GM21423 (cell line): ENCODE data around the gene ZNF597.
"Not testable (repeated sequence)": the region's sequence is repeated elsewhere in the genome, so short reads cannot be mapped to it uniquely, and the experiment has no call there.

Experiments used
- ATAC-seq: cut with Tn5 transposase; IDR thresholded peaks from one replicate; pipeline ENCODE4 v1.9.1; 2021; ENCODE audit warnings: mild to moderate bottlenecking, moderate library complexity; ENCODE audit not compliant: unreplicated experiment

ZNF597 gene

GRCh38 chr16:3476409-3476808, 33.1 kb upstream of the ZNF597 start:
- ATAC-seq: no peak

GRCh38 chr16:3475604-3476375, 32.5 kb upstream of the ZNF597 start:
- no peak for ATAC-seq

DNA sequence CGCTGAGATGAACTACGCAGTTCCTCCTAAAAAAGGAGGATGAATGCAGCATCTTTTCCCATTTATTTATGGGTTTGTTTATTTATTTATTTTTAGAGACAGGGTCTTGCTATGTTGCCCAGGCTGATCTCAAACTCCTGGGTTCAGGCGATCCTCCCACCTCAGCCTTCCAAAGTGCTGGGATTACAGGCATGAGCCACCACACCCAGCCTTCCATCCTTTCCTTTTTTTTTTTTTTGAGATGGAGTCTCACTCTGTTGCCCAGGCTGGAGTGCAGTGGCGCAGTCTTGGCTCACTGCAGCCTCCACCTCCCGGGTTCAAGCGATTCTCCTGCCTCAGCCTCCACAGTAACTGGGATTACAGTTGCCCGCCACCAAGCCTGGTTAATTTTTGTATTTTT, 31.6 kb upstream of the ZNF597 start:
- not testable (repeated sequence) for ATAC-seq

DNA sequence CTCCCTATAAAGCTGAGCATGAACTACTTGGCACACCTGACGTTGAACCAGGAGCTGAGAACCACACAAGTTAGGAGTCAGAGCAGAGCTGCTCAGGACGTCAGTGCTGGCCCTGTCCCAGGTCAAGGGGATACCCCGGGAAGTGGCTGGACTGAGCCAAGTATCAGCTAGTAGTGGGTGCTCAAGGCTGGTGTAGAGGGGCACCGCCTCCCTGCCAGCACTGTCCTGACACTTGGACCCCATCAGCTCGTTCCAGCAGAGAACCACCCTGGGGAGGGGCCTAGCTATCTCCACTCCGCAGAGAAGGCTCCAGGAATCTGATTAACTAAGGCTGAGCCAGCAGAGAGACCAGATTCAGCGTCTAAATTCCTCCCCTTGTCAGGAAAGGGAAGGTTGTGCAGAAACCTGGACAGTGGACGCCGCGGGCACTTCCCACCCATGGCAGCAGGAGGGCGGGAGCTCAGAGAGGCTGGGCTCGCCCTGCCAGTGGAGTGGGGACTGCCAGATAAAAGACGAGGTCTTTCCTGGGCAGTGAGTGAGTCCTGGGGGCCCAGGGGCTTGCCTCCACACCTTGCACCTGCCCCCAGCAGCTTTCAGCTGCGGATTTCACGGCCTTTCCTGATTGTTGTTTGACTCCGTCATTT, 31.0 kb upstream of the ZNF597 start:
- no peak for ATAC-seq

DNA sequence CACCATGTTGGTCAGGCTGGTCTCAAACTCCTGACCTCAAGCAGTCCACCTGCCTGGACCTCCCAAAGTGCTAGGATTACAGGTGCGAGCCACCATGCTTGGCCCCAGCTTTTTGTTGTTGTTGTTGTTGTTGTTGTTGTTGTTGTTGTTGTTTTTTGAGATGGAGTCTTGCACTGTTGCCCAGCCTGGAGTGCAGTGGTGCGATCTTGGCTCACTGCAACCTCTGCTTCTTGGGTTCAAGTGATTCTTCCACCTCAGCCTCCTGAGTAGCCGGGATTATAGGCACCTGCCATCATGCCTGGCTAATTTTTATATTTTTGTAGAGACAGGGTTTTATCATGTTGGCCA, 30.3 kb upstream of the ZNF597 start:
- not testable (repeated sequence) for ATAC-seq

DNA sequence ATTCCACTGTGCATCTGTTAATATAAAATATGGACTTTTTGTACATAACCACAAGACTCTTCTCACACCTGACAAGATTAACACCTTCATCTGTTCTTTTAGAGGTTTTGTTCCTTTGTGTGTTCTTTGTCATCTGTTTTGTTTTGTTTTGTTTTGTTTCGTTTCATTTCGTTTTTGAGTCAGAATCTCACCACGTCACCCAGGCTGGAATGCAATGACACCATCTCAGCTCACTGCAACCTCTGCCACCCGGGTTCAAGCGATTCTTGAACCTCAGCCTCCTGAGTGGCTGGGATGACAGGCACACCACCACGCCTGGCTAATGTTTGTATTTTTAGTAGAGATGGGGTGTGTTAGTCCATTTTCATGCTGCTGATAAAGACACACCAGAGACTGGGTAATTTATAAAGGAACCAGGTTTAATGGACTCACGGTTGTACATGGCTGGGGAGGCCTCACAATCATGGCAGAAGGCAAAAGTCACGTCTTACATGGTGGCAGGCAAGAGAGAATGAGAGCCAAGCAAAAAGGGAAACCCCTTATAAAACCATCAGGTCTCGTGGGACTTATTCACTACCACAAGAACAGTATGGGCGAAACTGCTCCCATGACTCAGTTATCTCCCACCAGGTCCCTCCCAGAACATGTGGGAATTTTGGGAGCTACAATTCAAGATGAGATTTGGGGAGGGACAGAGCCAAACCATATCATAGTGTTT, 29.7 kb upstream of the ZNF597 start:
- ATAC-seq: no peak

- no peak for ATAC-seq
Observed at GRCh38 chr16:3471518-3472176, 28.3 kb upstream of the ZNF597 start.

DNA sequence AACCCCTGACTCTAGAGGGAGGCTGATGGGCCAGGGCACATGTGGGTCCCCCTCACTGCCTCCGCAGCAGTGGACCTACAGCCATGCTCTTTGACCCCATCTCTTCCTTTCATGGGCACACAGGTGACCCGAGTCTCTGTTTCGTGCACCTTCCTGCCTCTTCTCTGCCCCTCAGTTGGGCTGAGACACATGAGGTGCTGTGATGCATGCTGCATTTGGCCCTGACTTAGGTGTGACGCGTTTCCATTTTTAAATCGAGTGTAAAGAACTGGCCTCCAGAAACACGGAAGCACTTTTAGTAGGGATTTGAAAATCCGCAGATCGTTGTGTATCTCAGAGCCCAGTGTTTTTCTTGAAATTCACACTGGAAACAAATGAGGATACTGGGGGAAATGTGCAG, 27.4 kb upstream of the ZNF597 start:
- ATAC-seq: no peak

DNA sequence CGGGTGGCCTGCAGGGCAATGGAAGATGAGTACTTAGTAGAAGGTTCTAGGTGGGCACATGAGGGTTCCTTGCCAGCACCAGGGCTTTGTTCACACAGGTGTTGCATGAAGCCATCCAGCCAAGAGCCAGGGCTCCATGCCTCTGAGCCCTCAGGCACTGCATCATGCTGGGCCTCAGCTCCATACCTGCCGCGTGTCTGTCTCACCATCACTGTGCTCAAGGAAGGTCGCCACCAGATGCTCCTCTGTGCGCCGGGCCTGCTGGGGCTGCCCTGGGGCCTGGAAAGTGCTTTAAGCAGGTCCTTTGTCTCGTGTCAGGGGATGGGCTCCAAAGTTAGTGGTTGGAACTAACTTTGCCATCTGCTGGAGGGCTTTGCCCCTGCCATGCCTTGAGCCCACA, 26.4 kb upstream of the ZNF597 start:
- no peak for ATAC-seq

DNA sequence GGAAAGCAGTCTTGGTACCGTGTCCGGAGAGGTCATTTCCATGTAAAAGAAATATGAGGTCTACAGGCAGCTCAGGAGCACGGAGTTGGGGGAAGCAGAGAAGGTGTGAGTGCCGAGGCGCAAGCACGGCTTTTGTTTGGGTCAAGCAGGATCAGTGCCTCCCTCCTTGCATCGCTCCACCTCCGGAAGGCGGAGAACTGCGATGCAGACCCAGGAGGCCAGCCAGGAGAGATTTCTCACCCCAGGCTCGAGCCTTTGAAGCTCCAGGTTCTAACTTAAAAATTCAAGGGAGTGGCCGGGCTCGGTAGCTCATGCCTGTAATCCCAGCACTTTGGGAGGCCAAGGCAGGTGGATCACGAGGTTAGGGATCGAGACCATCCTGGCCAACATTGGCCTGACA, 25.2 kb upstream of the ZNF597 start:
- no peak for ATAC-seq

DNA sequence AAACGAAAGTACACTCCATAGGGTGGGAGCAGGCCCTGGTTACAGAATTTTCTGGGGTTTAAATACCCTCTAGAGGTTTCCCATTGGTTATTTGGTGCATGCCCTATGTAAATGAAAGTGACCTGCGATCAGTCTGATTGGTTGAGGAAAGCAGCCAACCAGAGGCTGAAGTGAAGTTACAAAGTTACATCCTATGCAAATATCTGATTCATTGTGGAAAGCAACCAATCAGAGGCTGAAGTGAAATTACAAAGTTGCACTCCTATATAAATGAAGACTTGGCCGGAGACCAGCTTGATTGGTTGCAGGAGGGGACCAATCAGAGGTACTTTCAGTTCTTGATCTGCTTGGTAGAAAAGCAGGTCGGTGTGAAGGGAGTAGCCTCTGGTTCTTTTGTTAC, 24.6 kb upstream of the ZNF597 start:
- no peak for ATAC-seq

DNA sequence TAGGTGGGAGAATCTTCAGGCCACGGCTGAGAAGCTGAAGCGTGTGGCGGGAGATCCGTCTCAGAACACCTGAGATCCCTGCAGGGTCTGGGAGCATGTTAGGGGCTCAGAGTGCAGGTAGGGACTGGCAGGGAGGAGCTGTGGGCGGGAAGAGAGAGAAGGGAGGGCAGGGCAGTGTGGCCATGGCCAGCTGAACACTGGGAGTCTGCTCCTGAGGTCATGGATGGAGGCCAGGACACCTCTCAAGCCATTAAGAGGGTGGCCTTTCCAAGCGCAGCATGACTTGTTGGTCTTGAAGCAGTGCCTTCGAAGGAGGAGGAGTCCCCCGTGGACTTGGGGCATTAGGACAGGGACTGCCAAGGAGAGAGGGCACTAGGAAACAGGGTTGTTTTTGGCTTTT, 23.9 kb upstream of the ZNF597 start:
- ATAC-seq: no peak

- no peak for ATAC-seq
Observed at GRCh38 chr16:3465911-3466584, 22.7 kb upstream of the ZNF597 start.

- no peak for ATAC-seq
Observed at GRCh38 chr16:3465301-3465700, 22.0 kb upstream of the ZNF597 start.

GRCh38 chr16:3461151-3461550, 17.8 kb upstream of the ZNF597 start:
- no peak for ATAC-seq

GRCh38 chr16:3460585-3460984, 17.3 kb upstream of the ZNF597 start:
- no peak for ATAC-seq

DNA sequence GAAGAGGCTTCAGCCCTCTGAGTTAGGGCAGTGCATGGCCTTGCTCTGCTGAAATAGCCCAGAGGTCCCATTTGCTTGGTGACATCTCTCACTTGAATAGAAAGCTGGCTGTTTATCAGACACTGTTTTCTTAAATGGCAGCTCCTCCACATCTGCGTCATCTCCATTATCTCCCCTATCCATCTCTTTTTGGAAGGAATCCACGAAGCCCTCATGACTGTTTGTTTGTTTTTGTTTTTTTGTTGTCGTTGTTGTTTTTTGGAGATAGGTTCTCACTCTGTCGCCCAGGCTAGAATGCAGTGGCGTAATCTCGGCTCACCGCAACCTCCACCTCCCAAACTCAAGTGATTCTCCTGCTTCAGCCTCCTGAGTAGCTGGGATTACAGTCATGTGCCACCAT, 16.8 kb upstream of the ZNF597 start:
- no peak for ATAC-seq

- ATAC-seq: no peak
Observed at GRCh38 chr16:3459401-3460090, 16.2 kb upstream of the ZNF597 start.

- ATAC-seq: no peak
Observed at GRCh38 chr16:3458852-3459361, 15.6 kb upstream of the ZNF597 start.

DNA sequence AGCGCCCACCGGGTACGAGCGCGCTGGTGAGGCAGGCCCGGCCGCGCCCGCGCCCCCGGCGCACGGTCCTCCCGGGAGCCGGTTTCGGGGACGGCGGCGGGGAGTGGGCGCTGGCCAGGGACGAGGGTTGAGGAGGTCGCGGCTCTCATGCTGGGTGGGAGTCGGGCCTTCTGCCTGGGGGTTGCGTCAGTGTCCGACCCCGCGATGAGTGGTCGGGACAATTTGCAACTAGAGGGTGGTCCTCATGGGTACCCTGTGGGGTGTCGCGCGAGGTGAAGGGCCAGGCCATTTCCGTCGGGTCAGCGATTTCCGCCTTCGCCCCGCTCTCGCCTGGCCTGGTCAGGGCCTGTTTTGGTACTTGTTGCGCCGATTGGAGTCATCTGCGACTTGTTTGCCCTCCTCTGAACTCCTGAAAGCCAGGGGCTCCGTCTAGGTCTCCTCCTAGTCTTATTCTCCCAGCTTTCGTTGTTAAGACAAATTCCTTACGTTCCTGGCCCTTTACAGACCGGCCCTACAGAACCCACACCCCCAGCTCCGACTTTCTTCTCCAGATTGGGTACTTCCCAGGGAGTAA, 15.1 kb upstream of the ZNF597 start:
- ATAC-seq: peak; percentile 19
